AG04450 (cell line): ENCODE measurements around the gene MADD. TPM values are rescaled to one million over a fixed set of nuclear protein-coding genes. Genes with fewer than 3 reads are reported as not detected.

Experiments
- CTCF ChIA-PET: fragments of 300-600, 350-600 bp; formaldehyde crosslinking; extraction: SDS; loops from one replicate; lab custom pipeline; 2022; ENCODE audit warnings: antibody characterized with exemption, inconsistent platforms; lab: Charles Lee
- POLR2A ChIA-PET: fragments of 350-600 bp; formaldehyde crosslinking; extraction: SDS; loops from one replicate; lab custom pipeline; 2021; ENCODE audit warnings: antibody characterized with exemption, inconsistent platforms; lab: Yijun Ruan, JAX
- DNase-seq: peaks from one replicate; pipeline ENCODE4 v3.0.0-alpha.2; 2011; ENCODE audit warnings: low read depth, low spot score
- H3K27ac ChIP-seq: one replicate; pipeline ENCODE4 v1.5.1; 2012; ENCODE audit warnings: low read depth, low read length, control low read depth
- H3K27me3 ChIP-seq: one replicate; pipeline ENCODE4 v1.6.0; 2012; ENCODE audit warnings: low read length; ENCODE audit not compliant: control insufficient read depth, insufficient read depth
- H3K4me3 ChIP-seq: 2 replicates; pipeline ENCODE4 v1.5.1; 2011; ENCODE audit warnings: mild to moderate bottlenecking, low read depth, low read length, control low read depth
- H3K9me3 ChIP-seq: 2 replicates; pipeline ENCODE4 v1.5.1; 2012; ENCODE audit warnings: low read length; ENCODE audit not compliant: control insufficient read depth, insufficient read depth
- polyA minus RNA-seq: library from RNA; depleted of rRNA, polyadenylated mRNA; stranded (reverse); fragments of >200 nt; gene quantifications from 2 replicates; pipeline ENCODE4 v1.2.3, GENCODE V29; 2011; rRNA and poly(A)+ RNA removed
- polyA plus RNA-seq: library from polyadenylated mRNA; depleted of rRNA; stranded (reverse); fragments of >200 nt; gene quantifications from 2 replicates; pipeline ENCODE4 v1.2.3, GENCODE V29; 2011; rRNA removed
- TF ChIP-seq, protein P1 (sequence below): IDR thresholded peaks from 2 replicates; pipeline ENCODE4 v1.5.1; 2011; ENCODE audit warnings: low read depth, low read length, control low read depth, inconsistent platforms

The MADD gene
- 10.5 and 20.9 TPM in 2 replicates for polyA plus RNA-seq
- polyA minus RNA-seq, result 29.9 and 43.1 TPM in 2 replicates

DNA sequence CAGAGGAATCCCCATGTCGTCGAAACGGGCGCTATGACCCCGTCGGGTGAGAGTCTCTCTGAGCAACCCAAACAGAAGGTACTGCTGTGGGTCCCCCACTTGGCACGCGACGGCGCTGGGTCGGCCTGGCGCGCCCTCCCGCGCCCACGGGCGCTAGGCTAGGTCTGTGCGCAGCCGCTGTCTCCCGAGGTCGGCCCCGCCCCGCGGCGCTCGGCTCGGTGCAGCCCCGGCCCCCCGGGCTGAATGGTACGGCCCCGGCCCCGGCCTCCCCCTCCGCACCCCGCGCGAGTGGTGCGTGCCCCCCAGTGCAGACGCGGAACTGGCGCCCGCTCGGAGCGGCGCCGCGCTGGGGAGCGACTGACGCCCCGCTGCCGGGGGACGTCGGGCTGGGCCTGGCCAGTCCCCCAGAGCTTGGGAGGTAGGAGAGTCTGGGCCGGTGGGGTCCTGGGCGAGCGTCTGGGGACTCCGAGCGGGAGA, at the start of gene MADD:
TSS of gene MADD (plus strand) at position 305 of the 477 bp plus-strand sequence.
- POLR2A ChIA-PET, result no interaction called here
- H3K4me3 ChIP-seq, result peak within 1 kb of the TSS; percentile 77
- CTCF ChIA-PET, result interaction anchor here (1.5 kb wide), 1 partner anchor 35 kb away, joined by 5 read pairs; no protein-coding TSS in a partner anchor
- H3K9me3 ChIP-seq, result no peaks in the 10 kb centered on the region
- TF ChIP-seq, protein P1, sequence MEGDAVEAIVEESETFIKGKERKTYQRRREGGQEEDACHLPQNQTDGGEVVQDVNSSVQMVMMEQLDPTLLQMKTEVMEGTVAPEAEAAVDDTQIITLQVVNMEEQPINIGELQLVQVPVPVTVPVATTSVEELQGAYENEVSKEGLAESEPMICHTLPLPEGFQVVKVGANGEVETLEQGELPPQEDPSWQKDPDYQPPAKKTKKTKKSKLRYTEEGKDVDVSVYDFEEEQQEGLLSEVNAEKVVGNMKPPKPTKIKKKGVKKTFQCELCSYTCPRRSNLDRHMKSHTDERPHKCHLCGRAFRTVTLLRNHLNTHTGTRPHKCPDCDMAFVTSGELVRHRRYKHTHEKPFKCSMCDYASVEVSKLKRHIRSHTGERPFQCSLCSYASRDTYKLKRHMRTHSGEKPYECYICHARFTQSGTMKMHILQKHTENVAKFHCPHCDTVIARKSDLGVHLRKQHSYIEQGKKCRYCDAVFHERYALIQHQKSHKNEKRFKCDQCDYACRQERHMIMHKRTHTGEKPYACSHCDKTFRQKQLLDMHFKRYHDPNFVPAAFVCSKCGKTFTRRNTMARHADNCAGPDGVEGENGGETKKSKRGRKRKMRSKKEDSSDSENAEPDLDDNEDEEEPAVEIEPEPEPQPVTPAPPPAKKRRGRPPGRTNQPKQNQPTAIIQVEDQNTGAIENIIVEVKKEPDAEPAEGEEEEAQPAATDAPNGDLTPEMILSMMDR, result no peak
- H3K27me3 ChIP-seq, result no peaks in the 10 kb centered on the region
- peak within 1 kb of the TSS; percentile 88 for H3K27ac ChIP-seq
- peak; percentile 43 for DNase-seq

DNA sequence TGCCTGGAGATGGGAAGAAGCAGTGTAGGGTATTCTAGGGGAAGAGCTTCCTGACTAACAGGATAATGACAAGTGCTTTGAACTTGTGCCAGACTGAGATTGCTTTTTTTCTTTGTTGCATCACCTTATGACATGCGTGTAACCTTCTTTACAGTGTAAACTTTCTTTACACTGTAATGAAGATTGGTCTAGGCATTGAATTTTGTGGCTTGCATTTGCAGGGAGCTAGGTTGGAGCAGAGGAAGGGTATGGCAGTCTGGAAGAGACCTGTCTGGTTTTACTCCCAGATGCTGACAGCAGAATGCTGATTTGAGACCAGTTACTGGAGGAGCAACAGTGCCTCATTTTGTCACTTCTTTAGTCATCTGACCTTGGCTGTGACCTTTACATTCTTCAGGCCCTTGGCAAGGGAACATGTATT, 49.5 kb upstream of the MADD start:
- CTCF ChIA-PET, result interaction anchor here (0.7 to 1.9 kb wide), 5 partner anchors 14 to 135 kb away, joined by 3 to 7 read pairs (median 4); partner anchors contain the start of gene NR1H3
- POLR2A ChIA-PET, result interaction anchor here (0.8 to 1.2 kb wide), 4 partner anchors 17 to 31 kb away, joined by 3 to 6 read pairs (median 4); partner anchors contain the start of gene ACP2
- H3K27ac ChIP-seq, result peak overlapping the region; percentile 52
- H3K4me3 ChIP-seq, result no peak overlapping the region
- H3K9me3 ChIP-seq, result no peaks in the 10 kb centered on the region
- H3K27me3 ChIP-seq, result no peaks in the 10 kb centered on the region
- no peak for DNase-seq
- TF ChIP-seq, protein P1, result no peak

DNA sequence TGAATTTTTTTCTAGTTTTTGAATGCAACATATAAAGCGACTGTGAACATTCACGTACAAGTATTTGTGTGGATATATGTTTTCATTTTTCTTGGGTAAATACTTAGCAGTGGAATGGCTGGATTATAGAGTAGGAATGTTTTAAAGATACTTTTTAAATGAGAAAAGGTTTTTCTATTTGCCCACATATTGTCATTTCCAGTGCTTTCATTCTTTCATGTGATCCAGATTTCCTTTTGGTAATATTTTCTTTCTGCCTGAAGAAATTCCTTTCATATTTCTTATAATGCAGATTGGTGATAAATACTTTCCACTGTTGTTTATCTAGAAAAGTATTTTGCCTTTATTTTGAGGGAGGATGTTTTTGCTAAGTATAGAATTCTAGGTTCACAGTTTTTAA, 47.2 kb upstream of the MADD start:
- Histone ChIP-seq H3K27me3 (no peaks in the 10 kb centered on the region), H3K4me3 (no peak overlapping the region), H3K9me3 (no peaks in the 10 kb centered on the region), H3K27ac (no peak overlapping the region)
- ChIA-PET CTCF (no interaction called here), POLR2A (no interaction called here)
- TF ChIP-seq, protein P1, result no peak
- no peak for DNase-seq

DNA sequence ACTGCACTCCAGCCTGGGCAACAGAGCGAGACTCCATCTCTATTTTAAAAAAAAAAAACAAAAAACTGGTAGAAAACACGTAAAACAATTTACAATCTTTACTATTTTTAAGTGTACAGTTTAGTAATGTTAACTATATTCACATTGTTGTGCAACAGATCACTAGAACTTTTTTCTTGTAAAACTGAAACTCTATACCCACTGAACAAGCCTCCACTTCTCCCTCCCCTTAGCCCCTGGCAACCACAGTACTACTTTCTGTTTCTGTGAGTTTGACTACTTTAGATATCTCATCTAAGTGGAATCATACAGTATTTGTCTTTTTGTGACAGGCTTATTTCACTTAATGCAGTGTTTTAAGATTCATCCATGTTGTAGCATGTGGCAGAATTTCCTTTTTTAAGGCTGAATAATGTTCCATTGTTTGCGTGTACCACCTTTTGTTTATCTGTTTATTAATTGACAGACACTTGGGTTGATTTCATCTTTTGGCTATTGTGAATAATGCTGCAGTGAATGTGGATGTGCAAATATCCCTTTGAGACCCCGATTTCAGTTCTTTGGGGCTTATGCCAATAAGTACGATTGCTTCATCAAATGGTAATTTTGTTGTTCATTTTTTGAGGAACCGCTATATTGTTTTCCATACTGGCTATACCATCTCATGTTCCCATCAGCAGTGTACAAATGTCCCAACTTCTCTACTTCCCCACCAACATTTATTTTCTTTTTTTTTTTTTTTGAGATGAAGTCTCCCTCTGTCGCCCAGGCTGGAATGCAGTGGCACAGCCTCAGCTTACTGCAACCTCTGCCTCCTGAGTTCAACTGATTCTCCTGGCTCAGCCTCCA, 44.2 kb upstream of the MADD start:
- Histone ChIP-seq H3K27ac (no peak overlapping the region), H3K9me3 (no peaks in the 10 kb centered on the region), H3K4me3 (no peak overlapping the region), H3K27me3 (no peaks in the 10 kb centered on the region)
- DNase-seq, result no peak
- TF ChIP-seq, protein P1, result no peak
- CTCF ChIA-PET, result no interaction called here
- POLR2A ChIA-PET, result interaction anchor here (0.7 kb wide), 1 partner anchor 33 kb away, joined by 4 read pairs; no protein-coding TSS in a partner anchor
